Activated CD4-positive, alpha-beta T cell treated with anti-CD3 and anti-CD28 coated beads, Interleukin-2, amount 50 U/mL, for 4 hours (primary cell): Measurements from ENCODE around the gene APP.

Experiments used
- DNase-seq, 2 experiments: peaks; one replicate each; pipeline ENCODE4 v3.0.0-alpha.2; 2020

APP gene

GRCh38 chr21:26125433-26126167 lies 45.0 kb downstream of the APP start:
- no peak for DNase-seq

DNA sequence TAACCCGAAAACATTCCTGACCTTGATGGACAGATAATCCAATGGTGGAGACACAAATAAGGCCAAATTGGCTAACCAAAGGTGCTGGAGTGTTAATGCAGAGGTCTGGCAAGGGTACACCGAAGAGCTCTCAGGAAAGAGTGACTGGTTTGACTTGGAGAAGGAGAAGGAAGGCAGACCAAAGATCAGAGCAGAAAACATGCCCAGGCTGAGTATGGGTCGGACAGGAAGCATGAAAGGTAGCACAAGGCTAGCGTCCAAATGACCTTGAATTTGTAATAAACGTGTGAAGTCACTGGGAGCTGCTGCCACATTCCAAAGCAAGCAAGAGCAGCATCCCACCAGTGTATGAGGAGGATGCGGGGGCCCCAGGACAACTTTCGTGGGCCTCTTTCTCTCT lies 45.7 kb downstream of the APP start:
- DNase-seq: no peak

GRCh38 chr21:26124421-26124833 lies 46.1 kb downstream of the APP start:
- no peak for DNase-seq

GRCh38 chr21:26123012-26123411 lies 47.6 kb downstream of the APP start:
- DNase-seq: no peak

GRCh38 chr21:26120828-26121227 lies 49.7 kb downstream of the APP start:
- no peak for DNase-seq

DNA sequence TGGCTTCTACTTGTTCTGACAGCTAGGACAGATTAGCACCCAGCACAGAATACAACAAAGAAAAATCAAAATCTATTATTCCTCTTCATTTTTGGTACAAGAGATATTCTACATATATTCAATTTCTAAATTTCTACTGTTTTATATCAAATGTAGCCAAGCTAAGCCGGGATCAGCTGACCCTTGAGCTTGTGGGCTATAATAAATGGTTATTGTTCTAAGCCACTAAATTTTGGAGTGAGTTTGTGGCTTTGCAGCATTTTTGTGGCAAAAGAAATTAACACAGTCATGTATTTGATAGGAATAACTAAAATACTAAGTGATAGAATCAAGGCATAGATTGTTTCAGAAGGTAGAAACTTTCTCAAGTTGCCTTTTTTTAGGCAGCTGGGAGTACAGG lies 50.7 kb downstream of the APP start:
- no peak for DNase-seq

DNA sequence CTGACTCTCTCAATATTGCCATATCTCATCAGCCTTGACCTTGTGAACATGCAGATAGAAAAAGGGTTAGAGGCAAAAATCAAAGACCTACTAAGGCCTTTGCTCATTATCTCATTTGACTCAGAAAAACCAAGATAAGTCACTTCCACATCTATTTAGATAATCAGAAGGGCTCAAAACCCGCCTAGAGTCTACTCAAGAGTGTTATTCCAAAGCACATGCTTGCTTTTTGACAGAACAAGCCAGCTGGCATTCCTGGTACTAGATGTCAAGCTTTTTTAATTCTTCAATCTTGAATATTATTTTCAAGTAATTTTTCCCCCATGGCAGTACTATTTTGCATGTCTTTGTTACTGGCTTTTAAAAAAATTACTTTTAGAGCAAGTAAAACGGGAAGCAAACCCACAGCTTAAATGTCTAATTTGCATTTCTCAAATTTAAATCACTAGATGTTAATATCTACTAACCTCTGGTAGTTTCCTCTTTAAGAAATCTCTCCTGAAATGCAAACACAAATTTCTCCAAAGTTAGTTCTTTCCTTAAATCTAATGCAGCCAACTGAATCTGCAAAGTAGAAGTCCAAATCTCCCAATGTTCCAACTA lies 51.5 kb downstream of the APP start:
- no peak for DNase-seq

DNA sequence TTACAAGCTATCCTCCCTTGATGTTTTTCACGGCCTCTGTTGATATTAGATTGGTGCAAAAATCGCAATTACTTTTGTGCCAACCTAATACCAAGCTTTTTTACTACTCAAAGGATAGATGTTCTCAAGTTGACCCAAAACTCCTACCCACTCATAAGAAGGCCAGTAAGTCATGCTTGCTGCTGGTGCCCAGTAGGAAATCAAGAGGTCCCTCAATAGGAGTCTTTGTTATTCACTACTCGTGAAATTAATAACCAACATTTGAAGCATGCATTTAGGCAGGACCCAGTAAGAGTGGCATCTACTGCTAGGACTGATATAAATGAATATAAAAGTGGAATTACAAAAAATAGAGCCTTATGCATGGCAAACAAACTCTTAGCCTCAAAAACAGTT lies 52.6 kb downstream of the APP start:
- no peak for DNase-seq

- no peak for DNase-seq
Observed at GRCh38 chr21:26117324-26117971, 53.1 kb downstream of the APP start.

DNA sequence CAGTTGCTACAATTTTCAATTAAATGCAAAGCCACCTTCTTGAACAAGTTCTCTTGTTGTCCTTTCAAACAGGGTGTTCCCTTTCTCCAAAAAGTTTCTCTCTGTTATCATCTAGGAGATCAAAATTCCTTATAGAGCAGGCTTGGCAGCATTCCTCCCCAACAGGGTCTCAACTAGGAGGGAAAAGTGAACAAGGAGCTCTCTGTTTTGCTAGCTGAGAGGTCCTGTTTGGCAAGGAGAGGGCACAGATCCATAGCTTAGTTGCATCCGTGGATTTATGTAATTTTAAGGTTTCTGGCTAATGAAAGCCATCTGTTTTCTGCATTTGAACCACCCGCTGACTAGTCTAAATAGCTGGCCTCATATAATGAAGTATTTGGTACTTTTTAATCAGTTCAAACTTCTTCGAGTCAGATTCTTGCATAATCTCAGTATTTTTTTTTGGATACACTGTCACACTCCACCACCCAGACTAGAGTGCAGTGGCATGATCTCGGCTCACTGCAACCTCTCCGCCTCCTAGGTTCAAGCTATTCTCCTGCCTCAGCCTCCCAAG lies 54.0 kb downstream of the APP start:
- no peak for DNase-seq

DNA sequence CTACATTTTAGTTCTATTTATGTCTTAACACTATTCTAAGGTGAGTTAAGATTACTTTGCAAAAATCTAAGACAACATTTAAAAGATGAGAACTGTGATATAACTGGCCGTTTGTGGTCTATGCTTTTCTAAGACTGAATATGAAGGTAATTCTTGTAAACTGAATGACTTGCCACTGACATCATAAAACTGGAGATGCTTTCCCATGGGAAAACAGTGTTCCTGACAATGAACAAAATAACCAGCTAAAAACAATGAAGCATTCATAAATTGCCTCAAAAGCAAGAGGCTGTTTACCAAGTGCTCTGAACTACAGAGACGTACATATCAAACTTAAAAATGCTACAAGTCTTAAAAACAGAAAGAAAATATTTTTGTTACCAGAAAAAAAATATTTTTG lies 54.7 kb downstream of the APP start:
- no peak for DNase-seq

DNA sequence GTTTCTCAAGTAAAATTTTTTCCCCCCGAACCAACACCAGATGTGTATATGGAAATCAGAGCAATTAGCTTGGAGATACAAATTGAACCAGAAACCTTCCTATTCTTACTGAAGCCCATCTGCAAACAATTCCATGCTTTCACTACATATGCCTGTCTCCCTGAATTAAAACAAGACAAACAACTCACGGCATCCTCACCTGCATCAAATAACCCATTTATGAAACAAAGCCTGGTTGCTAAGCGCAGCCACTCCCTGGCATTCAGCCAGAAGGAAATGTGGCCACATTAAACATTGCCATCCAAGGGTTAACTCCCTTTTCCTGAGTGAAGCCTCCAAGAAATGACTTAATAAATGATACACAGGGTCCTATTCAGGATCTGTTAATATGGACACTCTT lies 55.3 kb downstream of the APP start:
- DNase-seq: no peak

DNA sequence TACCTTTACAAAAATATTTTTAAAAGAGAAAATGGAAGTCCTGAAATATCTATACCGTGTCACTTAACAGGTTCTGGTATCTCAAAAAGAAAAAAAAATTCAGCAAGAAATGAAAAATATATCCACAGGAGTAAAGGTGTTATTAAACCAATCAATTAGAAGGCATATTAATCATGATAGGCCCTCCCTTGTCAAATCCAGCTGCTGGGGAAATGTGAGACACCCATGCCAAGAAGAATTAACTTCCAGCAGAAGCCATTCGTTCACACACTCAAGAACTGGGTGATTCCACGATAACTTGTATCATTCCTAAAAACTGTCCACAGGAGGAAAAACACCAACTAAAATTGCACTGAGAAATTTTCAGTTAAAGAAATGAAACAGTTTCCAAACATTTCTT lies 57.6 kb downstream of the APP start:
- DNase-seq: no peak

- DNase-seq: no peak
Observed at GRCh38 chr21:26112127-26112742, 58.3 kb downstream of the APP start.

DNA sequence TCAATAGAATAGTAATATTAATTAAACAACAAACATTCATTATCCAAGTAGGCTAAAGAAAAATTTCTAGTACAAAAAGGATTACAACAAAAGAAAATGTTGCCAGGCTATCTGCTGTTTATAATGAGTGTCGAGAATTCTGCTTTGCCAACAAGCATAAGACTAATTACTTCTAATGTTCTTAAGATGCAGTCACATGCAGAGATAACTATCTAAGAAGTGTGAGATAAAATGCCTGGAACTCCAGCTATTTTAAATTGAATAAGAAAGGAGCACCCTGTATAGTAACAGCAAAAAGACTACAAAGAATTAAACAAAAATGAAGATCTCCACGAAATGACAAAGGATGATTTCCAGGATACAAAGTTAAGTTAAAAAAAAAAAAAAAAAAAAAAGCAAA lies 59.9 kb downstream of the APP start:
- no peak for DNase-seq

GRCh38 chr21:26107429-26107828 lies 63.1 kb downstream of the APP start:
- no peak for DNase-seq

- no peak for DNase-seq
Observed at GRCh38 chr21:26106562-26106961, 64.0 kb downstream of the APP start.

DNA sequence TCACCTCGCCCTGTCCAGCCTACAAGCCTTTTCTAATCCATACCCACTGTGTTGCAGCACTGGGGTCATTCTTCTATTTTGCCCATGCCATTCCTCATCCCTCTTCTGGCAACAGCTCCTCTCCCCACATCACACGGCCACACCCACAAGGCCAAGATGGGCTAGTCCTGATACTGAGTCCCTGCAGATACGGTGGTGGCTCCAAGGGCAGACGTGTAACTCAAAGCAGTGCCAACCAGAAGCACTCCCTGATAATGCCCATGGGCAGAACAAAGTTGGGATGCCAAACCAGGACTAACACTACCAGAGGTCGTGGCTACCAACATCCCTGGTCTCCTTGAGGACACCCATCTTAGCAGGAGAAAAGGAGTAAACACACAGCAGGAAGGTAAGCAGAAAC lies 64.8 kb downstream of the APP start:
- no peak for DNase-seq

GRCh38 chr21:26100573-26100972 lies 70.0 kb downstream of the APP start:
- no peak for DNase-seq

GRCh38 chr21:26099610-26100219 lies 70.9 kb downstream of the APP start:
- DNase-seq: no peak

DNA sequence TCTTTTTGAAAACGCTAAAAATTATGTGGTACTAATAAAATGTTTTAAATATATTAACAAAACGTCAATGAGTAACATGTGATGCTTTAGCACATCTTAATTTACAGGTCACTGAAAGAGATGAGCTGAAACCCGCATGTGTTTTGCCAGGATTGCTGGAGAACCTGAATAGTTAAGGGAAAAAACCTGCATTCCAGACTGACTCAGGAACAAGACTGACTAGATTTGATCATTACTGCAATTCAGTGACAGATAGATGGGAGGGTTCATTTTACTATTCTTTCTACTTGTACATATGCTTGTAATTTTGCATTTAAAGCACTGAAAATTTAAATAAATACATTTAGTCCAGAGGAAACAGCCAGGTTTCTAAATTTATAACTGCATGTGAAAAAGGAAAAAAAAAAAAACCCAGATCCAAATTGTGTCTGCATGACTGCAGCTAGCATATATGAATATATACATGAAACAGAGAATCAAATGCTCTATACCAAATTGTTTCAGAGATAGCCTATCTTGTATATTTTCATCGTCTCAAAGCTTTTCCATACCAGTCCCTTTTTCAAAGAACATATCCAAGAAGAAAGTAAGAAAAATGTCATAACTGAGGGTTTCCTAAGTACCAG lies 71.7 kb downstream of the APP start:
- no peak for DNase-seq

- DNase-seq: no peak
Observed at GRCh38 chr21:26097475-26097874, 73.1 kb downstream of the APP start.
